Breast epithelium (tissue), 4 donors: ENCODE data around the gene PRDX1. TPM values are rescaled to one million over a fixed set of nuclear protein-coding genes. Genes with fewer than 3 reads are reported as not detected.
A peak's percentile ranks its signal among the peaks of the same experiment; 100 is the strongest.

ENCODE experiments used
- DNase-seq, 2 donors: peaks; one replicate each; pipeline ENCODE4 v3.0.0-alpha.2; 2019; ENCODE audit warnings: low spot score in 2 of 2
- H3K27ac ChIP-seq, 2 donors: fragments of 200-600 bp; sonication (generic) in 1 of 2; one replicate each; pipeline ENCODE4 v1.5.1; 2016 to 2019; ENCODE audit warnings: mild to moderate bottlenecking in 1 of 2
- H3K27me3 ChIP-seq, 2 donors: fragments of 200-600 bp; sonication (generic) in 1 of 2; one replicate each; pipeline versions ENCODE4 v1.5.1 to v1.6.0; 2017 to 2019; ENCODE audit warnings: control low read depth in 1 of 2, mild to moderate bottlenecking in 1 of 2
- H3K36me3 ChIP-seq: fragments of 200-600 bp; one replicate; pipeline ENCODE4 v1.5.1; 2019
- H3K4me1 ChIP-seq, 2 donors: fragments of 200-600 bp; sonication (generic); one replicate each; pipeline ENCODE4 v1.5.1; 2016 to 2019; ENCODE audit warnings: control low read depth in 1 of 2
- H3K4me3 ChIP-seq, 3 donors: fragments of 200-600 bp; sonication (generic); 1 replicate in 2 of 3; 2 replicates in 1 of 3; pipeline ENCODE4 v1.5.1; 2016 to 2019; ENCODE audit warnings: mild to moderate bottlenecking in 3 of 3, moderate library complexity in 2 of 3
- H3K9me3 ChIP-seq, 2 donors: fragments of 200-600 bp; sonication (generic) in 1 of 2; one replicate each; pipeline ENCODE4 v1.5.1; 2016 to 2019; ENCODE audit warnings: control low read depth in 1 of 2
- CTCF ChIP-seq, 3 donors: fragments of 450-650 bp; IDR thresholded peaks; one replicate each; pipeline ENCODE4 v1.5.1; 2016 to 2017; ENCODE audit warnings: antibody characterized with exemption in 3 of 3, mild to moderate bottlenecking in 3 of 3, moderate library complexity in 3 of 3
- POLR2A ChIP-seq: fragments of 450-650 bp; IDR thresholded peaks from one replicate; pipeline ENCODE4 v1.6.1; 2016; ENCODE audit warnings: antibody characterized with exemption, mild to moderate bottlenecking, moderate library complexity
- POLR2AphosphoS5 ChIP-seq, 3 donors: sonication (generic); formaldehyde crosslinking; IDR thresholded peaks; one replicate each; pipeline ENCODE4 v1.6.1; 2017; ENCODE audit warnings: antibody characterized with exemption in 3 of 3
- intact Hi-C: fragments of 100-400 bp; cut with DNase I; formaldehyde crosslinking; loops from one replicate; pipeline ENCODE4 v1.15.1; 2023; ENCODE audit warnings: low total_unique reads
- total RNA-seq, 3 donors: library from RNA; depleted of rRNA; stranded (reverse); fragments of >200 nt; gene quantifications; one replicate each; pipeline ENCODE4 v1.1.0, GENCODE V29; 2016

PRDX1 gene
- total RNA-seq, 3 donors from 2014 or later: 178 to 313 (median 308) TPM

- Histone ChIP-seq H3K36me3 (no peaks in the 10 kb centered on the region), H3K27me3 (no peaks in the 10 kb centered on the region), H3K9me3 (no peaks in the 10 kb centered on the region), H3K4me1 (peaks cover 0 to 7% of the 10 kb centered on the region in 2 donors), H3K27ac (no peak overlapping the region), H3K4me3 (no peak overlapping the region)
- DNase-seq: no peak
- intact Hi-C loops: loop anchor here (10.0 kb wide), 1 partner anchor 61 kb away; no protein-coding TSS in a partner anchor
- TF ChIP-seq POLR2A (no peak), CTCF (IDR thresholded peaks at IDR 0.05) (no peak), POLR2AphosphoS5 (IDR thresholded peaks at IDR 0.05) (no peak)
These were observed 18.0 kb downstream of the PRDX1 start for GRCh38 chr1:45503462-45504360.

- Histone ChIP-seq H3K4me1 (peaks cover 0 to 7% of the 10 kb centered on the region in 2 donors), H3K27ac (no peak overlapping the region), H3K36me3 (no peaks in the 10 kb centered on the region), H3K9me3 (no peaks in the 10 kb centered on the region), H3K27me3 (no peaks in the 10 kb centered on the region), H3K4me3 (no peak overlapping the region)
- TF ChIP-seq CTCF (IDR thresholded peaks at IDR 0.05) (no peak), POLR2AphosphoS5 (IDR thresholded peaks at IDR 0.05) (no peak), POLR2A (no peak)
- no peak for DNase-seq
- intact Hi-C loops: loop anchor here (10.0 kb wide), 1 partner anchor 63 kb away; no protein-coding TSS in a partner anchor
These were observed 20.2 kb downstream of the PRDX1 start for GRCh38 chr1:45501505-45501859.

GRCh38 chr1:45499415-45499769 lies 22.3 kb downstream of the PRDX1 start:
- H3K27me3 ChIP-seq: no peaks in the 10 kb centered on the region
- TF ChIP-seq POLR2A (no peak), CTCF (IDR thresholded peaks at IDR 0.05) (no peak), POLR2AphosphoS5 (IDR thresholded peaks at IDR 0.05) (no peak)
- intact Hi-C loops: loop anchor here (10.0 kb wide), 1 partner anchor 145 kb away; no protein-coding TSS in a partner anchor
- H3K4me1 ChIP-seq: peaks cover 0 to 7% of the 10 kb centered on the region in 2 donors
- no peak for DNase-seq
- no peaks in the 10 kb centered on the region for H3K9me3 ChIP-seq
- H3K27ac ChIP-seq: peak overlapping the region; percentile 64 to 66
- H3K36me3 ChIP-seq: no peaks in the 10 kb centered on the region
- H3K4me3 ChIP-seq: peak overlapping the region; percentile 54 to 79 (median 73)

GRCh38 chr1:45498279-45498678 lies 23.4 kb downstream of the PRDX1 start:
- Histone ChIP-seq H3K4me3 (no peak overlapping the region), H3K9me3 (no peaks in the 10 kb centered on the region), H3K36me3 (no peaks in the 10 kb centered on the region), H3K27me3 (no peaks in the 10 kb centered on the region), H3K27ac (no peak overlapping the region), H3K4me1 (peaks cover 0 to 7% of the 10 kb centered on the region in 2 donors)
- intact Hi-C loops: loop anchor here (10.0 kb wide), 1 partner anchor 143 kb away; no protein-coding TSS in a partner anchor
- TF ChIP-seq CTCF (IDR thresholded peaks at IDR 0.05): no peak
- no peak for TF ChIP-seq POLR2A
- TF ChIP-seq POLR2AphosphoS5 (IDR thresholded peaks at IDR 0.05): no peak
- no peak for DNase-seq

GRCh38 chr1:45493116-45493697 lies 28.5 kb downstream of the PRDX1 start:
- H3K27me3 ChIP-seq: no peaks in the 10 kb centered on the region
- H3K4me3 ChIP-seq: no peak overlapping the region
- no peaks in the 10 kb centered on the region for H3K9me3 ChIP-seq
- no peak for TF ChIP-seq POLR2AphosphoS5 (IDR thresholded peaks at IDR 0.05)
- peak; percentile 25 to 60 (median 57) for TF ChIP-seq CTCF (IDR thresholded peaks at IDR 0.05)
- H3K36me3 ChIP-seq: no peaks in the 10 kb centered on the region
- DNase-seq: no peak
- no peak overlapping the region for H3K27ac ChIP-seq
- intact Hi-C loops: loop anchor here (10.0 kb wide), 1 partner anchor 138 kb away; no protein-coding TSS in a partner anchor
- H3K4me1 ChIP-seq: no peaks in the 10 kb centered on the region
